Caki2 (cell line): ENCODE results near the gene TEX44. TPM values are rescaled to one million over a fixed set of nuclear protein-coding genes. Genes with fewer than 3 reads are reported as not detected.
"Not testable (repeated sequence)": the region's sequence is repeated elsewhere in the genome, so short reads cannot be mapped to it uniquely, and the experiment has no call there.

Experiments
- DNase-seq: peaks from one replicate; pipeline ENCODE4 v3.0.0-alpha.2; 2015; ENCODE audit warnings: low read depth
- in situ Hi-C: cut with HindIII; loops from 2 replicates; pipeline ENCODE4 v1.10.0; 2016; ENCODE audit warnings: low sequenced_read_pairs, low pct_unique_long_range_greater_than_20kb, mixed read lengths
- total RNA-seq: library from RNA; depleted of rRNA; stranded (reverse); fragments of >200 nt; shearing (Covaris generic); gene quantifications from 2 replicates; pipeline ENCODE4 v1.2.3, GENCODE V29; 2014; ENCODE audit warnings: low replicate concordance; rRNA removed

Gene TEX44
- not detected in 2 replicates for total RNA-seq

DNA sequence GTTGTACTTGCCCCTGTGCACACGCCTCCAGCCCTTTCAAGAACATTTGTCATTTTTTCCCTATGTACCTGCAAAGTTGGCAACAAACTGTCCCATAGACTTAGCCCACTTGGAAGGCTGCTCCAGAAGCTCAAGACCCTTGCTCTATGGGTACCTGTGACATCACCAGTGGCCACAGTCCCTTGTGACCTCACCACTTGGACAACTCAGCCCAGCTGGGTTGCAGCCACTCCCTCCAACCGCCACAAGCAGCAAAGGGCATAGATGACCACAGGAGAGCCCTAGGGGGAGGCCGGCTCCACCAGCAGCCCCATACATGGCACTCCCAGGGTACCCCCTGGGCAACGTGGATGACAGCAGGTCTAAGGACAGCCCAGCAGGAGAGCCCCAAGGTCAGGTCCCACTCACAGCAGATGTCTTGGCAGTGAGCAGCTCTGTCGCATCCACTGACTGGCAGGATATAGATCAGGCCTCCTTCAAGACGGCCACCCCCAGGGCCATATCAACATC, at the start of gene TEX44:
TEX44 (plus strand) TSS at position 229 of the 510 bp plus-strand sequence; CDS start at position 317, 88 bp downstream.
- in situ Hi-C loops = no loop called here
- DNase-seq = no peak

DNA sequence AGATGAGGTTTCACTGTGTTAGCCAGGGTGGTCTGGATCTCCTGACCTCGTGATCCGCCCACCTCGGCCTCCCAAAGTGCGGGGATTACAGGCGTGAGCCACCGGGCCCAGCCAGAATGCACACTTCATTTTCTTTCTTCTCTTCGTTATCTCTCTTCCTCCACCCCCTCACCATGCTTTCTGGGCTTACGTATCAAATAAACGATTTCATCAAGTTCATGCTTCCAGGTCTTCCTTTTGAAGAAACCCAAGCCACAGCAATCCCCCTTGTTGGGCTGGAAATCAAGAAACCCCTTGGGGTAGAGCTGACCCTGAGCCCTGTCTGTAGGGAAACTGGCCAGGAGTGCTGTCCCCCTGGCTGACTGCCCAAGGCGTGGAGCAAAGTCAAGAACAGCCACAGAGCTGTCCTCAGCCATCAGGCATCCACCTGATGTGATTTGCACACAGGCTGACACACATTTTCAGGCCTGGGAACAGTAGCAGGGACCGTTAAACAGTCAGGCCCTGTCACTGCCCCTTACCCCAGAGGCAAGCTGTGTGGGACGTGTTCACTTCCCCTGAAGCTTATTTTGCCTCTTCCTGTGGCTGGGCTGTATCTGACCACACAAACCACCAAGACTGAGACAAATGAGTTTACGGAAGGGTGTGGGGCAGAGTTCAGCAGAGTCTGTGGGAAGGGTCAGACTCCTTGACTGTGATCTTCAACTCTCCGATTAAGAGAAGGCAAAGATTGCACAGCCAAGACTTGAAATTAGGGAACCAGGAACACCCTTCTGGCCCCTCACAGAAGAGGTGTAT, 47.4 kb upstream of the TEX44 start:
- DNase-seq = peak; percentile 41
- in situ Hi-C loops = no loop called here

- in situ Hi-C loops = no loop called here
- DNase-seq = no peak
These were observed 46.5 kb upstream of the TEX44 start for GRCh38 chr2:231546014-231546715.

DNA sequence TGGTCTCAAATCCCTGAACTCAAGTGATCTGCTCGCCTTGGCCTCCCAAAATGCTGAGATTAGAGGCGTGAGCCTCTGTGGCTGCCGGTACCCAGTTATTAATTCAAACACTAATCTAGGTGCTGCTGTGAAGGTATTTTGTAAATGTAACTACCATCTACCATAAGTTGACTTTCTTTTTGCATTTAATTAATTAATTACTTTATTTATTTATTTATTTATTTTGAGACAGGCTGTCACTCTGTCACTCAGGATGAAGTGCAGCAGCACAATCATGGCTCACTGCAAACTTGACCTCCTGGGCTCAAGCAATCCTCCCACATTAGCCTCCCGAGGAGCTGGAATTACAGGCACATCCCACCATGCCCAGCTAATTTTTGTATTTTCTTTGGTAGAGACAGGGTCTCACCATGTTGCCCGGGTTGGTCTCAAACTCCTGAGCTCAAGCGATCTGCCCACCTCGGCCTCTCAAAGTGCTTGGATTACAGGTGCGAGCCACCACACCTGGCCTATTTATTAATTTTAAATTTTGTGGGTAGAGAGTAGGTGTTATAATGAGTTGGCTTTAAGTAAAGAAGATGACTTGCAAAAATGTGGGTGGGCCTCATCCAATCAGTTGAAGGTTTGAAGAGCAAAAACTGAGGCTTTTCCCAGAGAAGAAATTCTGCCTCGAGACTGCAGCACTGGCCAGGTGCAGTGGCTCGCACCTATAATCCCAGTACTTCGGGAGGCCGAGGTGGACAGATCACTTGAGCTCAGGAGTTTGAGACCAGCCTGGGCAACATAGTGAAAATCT, 45.2 kb upstream of the TEX44 start:
- no peak for DNase-seq
- in situ Hi-C loops = no loop called here

GRCh38 chr2:231548752-231549151, 43.9 kb upstream of the TEX44 start:
- no peak for DNase-seq
- in situ Hi-C loops = no loop called here

- no peak for DNase-seq
- in situ Hi-C loops = no loop called here
These were observed 43.0 kb upstream of the TEX44 start for GRCh38 chr2:231549446-231550239.

DNA sequence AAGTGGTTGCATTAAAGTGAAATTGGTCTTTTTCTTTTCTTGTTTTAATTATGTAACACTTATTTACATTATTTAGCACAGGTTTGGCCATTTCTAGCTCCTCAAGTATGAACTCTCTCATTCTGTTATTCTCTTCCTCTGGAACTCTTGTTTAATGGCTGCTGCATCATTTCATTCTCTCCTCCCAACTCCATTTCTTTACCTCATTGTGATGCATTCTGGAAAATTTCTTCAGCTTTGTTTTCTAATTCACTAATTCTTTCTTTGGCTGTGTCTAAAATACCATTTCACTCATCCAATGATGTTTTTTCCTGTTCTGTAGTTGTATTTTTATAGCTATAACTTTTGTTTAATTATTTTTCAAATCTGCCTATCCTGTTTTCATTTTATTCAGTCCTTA, 39.9 kb upstream of the TEX44 start:
- no peak for DNase-seq
- in situ Hi-C loops = no loop called here

GRCh38 chr2:231554327-231554726, 38.3 kb upstream of the TEX44 start:
- in situ Hi-C loops = no loop called here
- no peak for DNase-seq

DNA sequence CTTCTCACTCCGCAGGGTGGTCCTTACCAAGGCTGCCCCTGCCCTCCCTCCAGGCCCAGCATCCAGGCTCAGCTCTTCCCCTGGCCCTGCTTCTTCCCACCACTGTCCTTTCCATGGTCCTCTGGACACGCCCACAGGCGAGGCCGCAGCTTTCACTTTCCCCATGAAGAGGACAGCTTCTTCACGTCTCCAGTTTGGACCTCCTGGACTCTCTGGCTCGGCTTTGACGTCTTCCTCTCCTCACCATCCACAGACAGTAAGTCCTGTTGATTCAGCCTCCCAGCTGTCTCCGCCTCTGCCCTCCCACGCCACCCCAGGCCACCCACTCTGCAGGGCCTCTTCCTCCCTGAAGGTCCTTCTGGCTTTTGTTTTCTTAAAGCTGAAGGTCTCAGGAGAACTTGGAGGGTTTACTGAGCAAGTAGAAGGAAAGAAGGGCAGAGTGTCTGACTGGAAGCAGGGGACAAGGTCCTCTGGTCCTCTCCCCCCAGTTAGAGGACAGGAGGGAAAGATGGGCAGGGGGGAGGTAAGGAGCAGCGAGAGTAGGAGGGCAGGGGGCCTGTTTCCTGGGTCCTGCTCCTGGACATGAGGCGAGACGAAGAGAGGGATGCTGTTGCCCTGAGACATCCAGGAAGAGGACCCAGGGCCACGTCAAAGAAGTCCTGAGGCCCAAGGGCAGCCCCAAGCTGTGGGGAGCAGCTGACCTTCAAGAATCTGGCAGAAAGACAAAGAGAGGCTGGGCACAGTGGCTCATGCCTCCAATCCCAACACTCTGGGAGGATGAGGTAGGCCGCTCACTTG, 37.7 kb upstream of the TEX44 start:
- in situ Hi-C loops = no loop called here
- DNase-seq = no peak

- DNase-seq, in situ Hi-C loops: not testable (repeated sequence)
These were observed 36.2 kb upstream of the TEX44 start for GRCh38 chr2:231556496-231556895.

DNA sequence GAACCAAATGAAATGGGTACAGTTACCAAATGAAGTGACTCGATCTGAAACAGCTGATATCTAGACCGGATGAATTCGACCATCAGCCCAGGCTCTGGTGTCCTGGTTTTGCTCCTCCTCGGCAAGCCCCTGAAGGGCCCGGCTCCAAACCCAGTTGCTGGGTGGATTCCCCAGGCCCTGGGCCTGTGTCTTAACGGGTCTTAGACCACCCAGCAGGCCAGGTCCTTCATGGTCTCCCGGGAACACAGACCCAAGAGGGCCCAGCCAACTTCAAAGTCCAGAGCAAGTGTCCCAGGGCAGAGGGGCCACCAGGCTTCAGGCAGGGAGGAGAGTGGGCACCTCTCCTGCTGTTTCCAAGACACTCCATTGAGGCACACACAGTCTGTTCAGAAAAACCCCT, 35.7 kb upstream of the TEX44 start:
- DNase-seq = no peak
- in situ Hi-C loops = no loop called here

DNA sequence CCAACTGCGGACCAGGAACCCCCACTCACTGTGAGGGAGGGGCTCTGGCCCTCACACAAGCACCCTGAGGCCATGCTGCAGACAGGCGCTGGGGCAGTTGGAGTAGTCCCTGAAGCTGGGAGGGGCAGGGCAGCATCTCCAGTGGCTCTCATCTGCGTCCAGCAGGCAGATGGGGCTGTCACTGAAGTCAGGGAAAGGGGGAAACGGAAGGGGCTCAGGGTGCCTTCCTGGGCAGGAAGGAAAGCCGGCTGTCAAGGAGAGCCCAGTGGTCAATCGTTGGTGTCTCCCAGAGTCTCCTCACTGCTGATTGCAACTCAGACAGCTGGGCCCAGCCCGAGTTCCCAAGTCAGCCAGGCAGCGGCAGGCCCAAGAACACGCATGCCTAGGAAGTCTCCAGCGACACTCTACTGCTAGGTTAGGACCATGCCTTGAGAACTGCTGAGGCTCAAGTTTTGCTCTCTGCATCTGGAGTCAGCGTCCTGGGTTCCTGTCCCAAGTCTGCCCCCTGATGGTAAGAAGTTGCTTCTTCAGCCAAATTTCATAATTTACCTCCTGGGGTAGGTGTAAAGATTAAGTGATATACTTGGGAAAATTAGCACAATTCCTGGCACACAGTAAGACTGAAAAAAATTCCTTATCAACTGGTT, 35.0 kb upstream of the TEX44 start:
- in situ Hi-C loops = no loop called here
- peak; percentile 47 for DNase-seq

DNA sequence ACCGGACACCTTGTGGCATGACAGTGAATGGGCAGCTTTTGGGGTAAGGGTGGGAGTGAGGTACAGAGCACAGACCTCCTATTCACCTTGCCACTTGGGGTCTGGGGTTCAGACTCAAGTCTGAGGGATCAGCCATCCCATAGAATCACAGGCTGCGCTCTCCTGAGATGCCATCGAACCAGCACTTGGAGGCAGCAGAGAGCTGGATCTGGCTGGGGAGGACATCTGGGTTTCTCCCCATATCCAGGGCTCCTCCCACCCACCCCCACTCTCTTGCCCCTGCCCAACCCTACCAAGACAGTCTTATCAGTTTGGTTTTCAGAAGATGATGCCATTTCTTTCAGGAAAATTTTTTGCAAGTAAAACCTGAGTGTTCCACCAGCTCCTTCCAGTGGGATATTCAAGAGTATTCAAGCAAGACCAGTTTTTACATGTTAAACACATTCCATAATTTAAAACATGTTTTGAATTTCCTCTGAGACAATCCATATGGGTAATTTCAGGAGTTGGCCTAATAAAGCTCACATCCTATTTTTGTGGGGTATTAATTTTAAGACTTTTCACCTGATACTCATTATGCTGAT, 29.2 kb upstream of the TEX44 start:
- in situ Hi-C loops = no loop called here
- peak; percentile 21 for DNase-seq

GRCh38 chr2:231565887-231566594, 26.6 kb upstream of the TEX44 start:
- no peak for DNase-seq
- in situ Hi-C loops = no loop called here

DNA sequence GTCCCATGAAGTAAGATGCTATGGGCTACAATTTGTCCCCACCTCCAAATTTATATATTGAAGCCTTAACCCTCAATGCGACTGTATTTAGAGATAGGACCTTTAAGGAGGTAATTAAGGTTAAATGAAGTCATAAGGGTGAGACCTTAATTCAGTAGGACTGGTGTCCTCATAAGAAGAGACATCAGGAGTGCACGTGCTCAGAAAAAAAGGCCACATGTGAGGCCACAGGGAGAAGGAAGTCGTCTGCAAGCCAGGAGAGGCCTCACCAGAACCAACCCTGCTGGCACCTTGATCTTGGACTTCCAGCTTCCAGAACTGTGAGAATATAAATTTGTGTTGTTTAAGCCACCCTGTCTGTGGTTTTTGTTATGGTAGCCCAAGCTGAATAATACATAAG, 25.5 kb upstream of the TEX44 start:
- no peak for DNase-seq
- in situ Hi-C loops = no loop called here
